Neural cell (in vitro differentiated cells): ENCODE measurements around the gene PI3. TPM values are rescaled to one million over a fixed set of nuclear protein-coding genes. Genes with fewer than 3 reads are reported as not detected.

Experiments used
- H2AFZ ChIP-seq: fragments of 200-600, 300-800 bp; sonication (generic), shearing (Covaris generic); 2 replicates; pipeline ENCODE4 v1.6.0; 2014; ENCODE audit warnings: low read depth, mild to moderate bottlenecking, antibody characterized with exemption, low read length, moderate library complexity
- H3F3A ChIP-seq: fragments of 200-600 bp; shearing (Covaris generic); 2 replicates; pipeline ENCODE4 v1.6.1; 2016; ENCODE audit warnings: mild to moderate bottlenecking, moderate library complexity, mixed read lengths, antibody characterized with exemption, low read length; ENCODE audit not compliant: insufficient read depth, poor library complexity, severe bottlenecking
- H3K27ac ChIP-seq: fragments of 200-600, 300-800 bp; sonication (generic), shearing (Covaris generic); 2 replicates; pipeline ENCODE4 v1.5.1; 2014; ENCODE audit warnings: mild to moderate bottlenecking, low read length, moderate library complexity
- H3K27me3 ChIP-seq: fragments of 300-800, 200-600 bp; sonication (generic), shearing (Covaris generic); 2 replicates; pipeline ENCODE4 v1.6.0; 2014; ENCODE audit warnings: mild to moderate bottlenecking, low read depth, low read length, moderate library complexity; ENCODE audit not compliant: insufficient read depth
- H3K36me3 ChIP-seq: fragments of 300-800, 200-600 bp; sonication (generic), shearing (Covaris generic); 2 replicates; pipeline ENCODE4 v1.5.1; 2014; ENCODE audit warnings: mild to moderate bottlenecking, antibody characterized with exemption, low read length, moderate library complexity; ENCODE audit not compliant: insufficient read depth
- H3K4me2 ChIP-seq: fragments of 300-800, 200-600 bp; sonication (generic), shearing (Covaris generic); 2 replicates; pipeline ENCODE4 v1.6.0; 2014; ENCODE audit warnings: mild to moderate bottlenecking, low read length
- H3K4me3 ChIP-seq: fragments of 300-800, 200-600 bp; sonication (generic), shearing (Covaris generic); 2 replicates; pipeline ENCODE4 v1.5.1; 2014; ENCODE audit warnings: mild to moderate bottlenecking, low read length, moderate library complexity
- H3K79me2 ChIP-seq: fragments of 200-600 bp; shearing (Covaris generic); replicated peaks from 2 replicates; pipeline ENCODE4 v1.6.0; 2014; ENCODE audit warnings: mild to moderate bottlenecking, low read length, moderate library complexity; ENCODE audit not compliant: insufficient read depth
- H3K9ac ChIP-seq: fragments of 300-800, 200-600 bp; sonication (generic), shearing (Covaris generic); 2 replicates; pipeline ENCODE4 v1.6.1; 2016; ENCODE audit warnings: mild to moderate bottlenecking, low read length, mixed read lengths
- H3K9me2 ChIP-seq: fragments of 200-600 bp; shearing (Covaris generic); 2 replicates; pipeline ENCODE4 v1.6.1; 2016; ENCODE audit warnings: mild to moderate bottlenecking, low read length, mixed read lengths; ENCODE audit not compliant: insufficient read depth
- H3K9me3 ChIP-seq: fragments of 200-600, 300-800 bp; sonication (generic), shearing (Covaris generic); 2 replicates; pipeline ENCODE4 v1.6.1; 2016; ENCODE audit warnings: mild to moderate bottlenecking, mixed run types, low read length, moderate library complexity, mixed read lengths
- H4K20me1 ChIP-seq: fragments of 200-600 bp; shearing (Covaris generic); 2 replicates; pipeline ENCODE4 v1.6.1; 2016; ENCODE audit warnings: mild to moderate bottlenecking, mixed run types; ENCODE audit not compliant: insufficient read depth
- EP300 ChIP-seq: fragments of 450-650 bp; conservative IDR thresholded peaks from 2 replicates; pipeline ENCODE4 v1.6.1; 2014; ENCODE audit warnings: antibody characterized with exemption, mild to moderate bottlenecking, moderate library complexity; ENCODE audit not compliant: poor library complexity, severe bottlenecking
- EZH2 ChIP-seq: fragments of 200-600, 300-800 bp; shearing (Covaris generic), sonication (generic); IDR thresholded peaks from 2 replicates; pipeline ENCODE4 v1.6.1; 2014; ENCODE audit warnings: antibody characterized with exemption, low read length, borderline replicate concordance, mild to moderate bottlenecking; ENCODE audit not compliant: insufficient read depth, poor library complexity, severe bottlenecking
- MXI1 ChIP-seq: fragments of 450-650 bp; conservative IDR thresholded peaks from 2 replicates; pipeline ENCODE4 v1.6.1; 2014; ENCODE audit warnings: antibody characterized with exemption, mild to moderate bottlenecking; ENCODE audit not compliant: poor library complexity, severe bottlenecking
- POLR2AphosphoS5 ChIP-seq: IDR thresholded peaks from 2 replicates; pipeline ENCODE4 v1.6.1; 2012
- RAD21 ChIP-seq: fragments of 450-650 bp; conservative IDR thresholded peaks from 2 replicates; pipeline ENCODE4 v1.6.1; 2014; ENCODE audit warnings: antibody characterized with exemption, mild to moderate bottlenecking, moderate library complexity
- SMC3 ChIP-seq: fragments of 450-650 bp; conservative IDR thresholded peaks from 2 replicates; pipeline ENCODE4 v1.6.1; 2014; ENCODE audit warnings: antibody characterized with exemption, mild to moderate bottlenecking, moderate library complexity; ENCODE audit not compliant: poor library complexity
- TAF1 ChIP-seq: IDR thresholded peaks from 2 replicates; pipeline ENCODE4 v1.6.1; 2012; ENCODE audit warnings: low read depth
- polyA plus RNA-seq: library from polyadenylated mRNA; depleted of rRNA; stranded (reverse); fragments of >200 nt; gene quantifications from 2 replicates; pipeline ENCODE4 v1.2.3, GENCODE V29; 2014
- TF ChIP-seq, protein P1 (sequence below): IDR thresholded peaks from 2 replicates; pipeline ENCODE4 v1.6.1; 2012; ENCODE audit warnings: borderline replicate concordance
- TF ChIP-seq, protein P2 (sequence below): fragments of 450-650 bp; IDR thresholded peaks from 2 replicates; pipeline ENCODE4 v1.5.1; 2014; ENCODE audit warnings: antibody characterized with exemption, mild to moderate bottlenecking, moderate library complexity; ENCODE audit not compliant: poor library complexity, severe bottlenecking

Gene PI3
- polyA plus RNA-seq, 1 donor from 2014 or later = 1.4 TPM

DNA sequence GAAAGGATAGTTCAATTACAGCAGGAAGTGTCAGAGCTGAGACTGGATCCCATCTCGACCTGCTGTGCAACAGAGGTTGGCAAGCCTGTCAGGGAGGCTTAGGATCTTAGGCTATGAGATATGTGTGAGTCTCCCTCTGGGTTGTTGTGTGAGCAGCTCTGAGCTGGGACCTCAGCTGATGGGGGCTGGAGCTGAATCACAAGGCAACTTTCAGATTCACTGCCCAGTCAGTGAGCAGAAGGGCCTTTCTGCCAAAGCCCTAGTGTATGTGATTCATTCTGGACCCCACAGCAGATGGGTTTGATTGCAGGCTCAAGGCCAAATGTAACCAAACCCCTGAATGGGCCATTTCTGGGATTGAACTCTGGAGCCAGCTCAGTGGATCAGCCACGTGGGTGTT is 4.5 kb downstream of the PI3 start:
- Histone ChIP-seq H2AFZ (no peak overlapping the region), H3K9me3 (no peaks in the 10 kb centered on the region), H3K27ac (no peak overlapping the region), H3F3A (no peaks in the 10 kb centered on the region), H3K9ac (no peak overlapping the region), H3K27me3 (no peaks in the 10 kb centered on the region), H3K79me2 (no peaks in the 10 kb centered on the region), H3K36me3 (no peaks in the 10 kb centered on the region), H4K20me1 (no peaks in the 10 kb centered on the region), H3K9me2 (no peaks in the 10 kb centered on the region), H3K4me2 (no peak overlapping the region), H3K4me3 (no peak overlapping the region)
- no peak for TF ChIP-seq EP300
- TF ChIP-seq TAF1 = no peak
- no peak for TF ChIP-seq MXI1
- no peak for TF ChIP-seq EZH2
- no peak for TF ChIP-seq POLR2AphosphoS5

- no peak for TF ChIP-seq EP300
- TF ChIP-seq RAD21 = no peak
- TF ChIP-seq MXI1 = no peak
- TF ChIP-seq, protein P1, sequence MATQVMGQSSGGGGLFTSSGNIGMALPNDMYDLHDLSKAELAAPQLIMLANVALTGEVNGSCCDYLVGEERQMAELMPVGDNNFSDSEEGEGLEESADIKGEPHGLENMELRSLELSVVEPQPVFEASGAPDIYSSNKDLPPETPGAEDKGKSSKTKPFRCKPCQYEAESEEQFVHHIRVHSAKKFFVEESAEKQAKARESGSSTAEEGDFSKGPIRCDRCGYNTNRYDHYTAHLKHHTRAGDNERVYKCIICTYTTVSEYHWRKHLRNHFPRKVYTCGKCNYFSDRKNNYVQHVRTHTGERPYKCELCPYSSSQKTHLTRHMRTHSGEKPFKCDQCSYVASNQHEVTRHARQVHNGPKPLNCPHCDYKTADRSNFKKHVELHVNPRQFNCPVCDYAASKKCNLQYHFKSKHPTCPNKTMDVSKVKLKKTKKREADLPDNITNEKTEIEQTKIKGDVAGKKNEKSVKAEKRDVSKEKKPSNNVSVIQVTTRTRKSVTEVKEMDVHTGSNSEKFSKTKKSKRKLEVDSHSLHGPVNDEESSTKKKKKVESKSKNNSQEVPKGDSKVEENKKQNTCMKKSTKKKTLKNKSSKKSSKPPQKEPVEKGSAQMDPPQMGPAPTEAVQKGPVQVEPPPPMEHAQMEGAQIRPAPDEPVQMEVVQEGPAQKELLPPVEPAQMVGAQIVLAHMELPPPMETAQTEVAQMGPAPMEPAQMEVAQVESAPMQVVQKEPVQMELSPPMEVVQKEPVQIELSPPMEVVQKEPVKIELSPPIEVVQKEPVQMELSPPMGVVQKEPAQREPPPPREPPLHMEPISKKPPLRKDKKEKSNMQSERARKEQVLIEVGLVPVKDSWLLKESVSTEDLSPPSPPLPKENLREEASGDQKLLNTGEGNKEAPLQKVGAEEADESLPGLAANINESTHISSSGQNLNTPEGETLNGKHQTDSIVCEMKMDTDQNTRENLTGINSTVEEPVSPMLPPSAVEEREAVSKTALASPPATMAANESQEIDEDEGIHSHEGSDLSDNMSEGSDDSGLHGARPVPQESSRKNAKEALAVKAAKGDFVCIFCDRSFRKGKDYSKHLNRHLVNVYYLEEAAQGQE = no peak
- no peak for TF ChIP-seq EZH2
- TF ChIP-seq TAF1 = no peak
- no peak for TF ChIP-seq POLR2AphosphoS5
- TF ChIP-seq, protein P2, sequence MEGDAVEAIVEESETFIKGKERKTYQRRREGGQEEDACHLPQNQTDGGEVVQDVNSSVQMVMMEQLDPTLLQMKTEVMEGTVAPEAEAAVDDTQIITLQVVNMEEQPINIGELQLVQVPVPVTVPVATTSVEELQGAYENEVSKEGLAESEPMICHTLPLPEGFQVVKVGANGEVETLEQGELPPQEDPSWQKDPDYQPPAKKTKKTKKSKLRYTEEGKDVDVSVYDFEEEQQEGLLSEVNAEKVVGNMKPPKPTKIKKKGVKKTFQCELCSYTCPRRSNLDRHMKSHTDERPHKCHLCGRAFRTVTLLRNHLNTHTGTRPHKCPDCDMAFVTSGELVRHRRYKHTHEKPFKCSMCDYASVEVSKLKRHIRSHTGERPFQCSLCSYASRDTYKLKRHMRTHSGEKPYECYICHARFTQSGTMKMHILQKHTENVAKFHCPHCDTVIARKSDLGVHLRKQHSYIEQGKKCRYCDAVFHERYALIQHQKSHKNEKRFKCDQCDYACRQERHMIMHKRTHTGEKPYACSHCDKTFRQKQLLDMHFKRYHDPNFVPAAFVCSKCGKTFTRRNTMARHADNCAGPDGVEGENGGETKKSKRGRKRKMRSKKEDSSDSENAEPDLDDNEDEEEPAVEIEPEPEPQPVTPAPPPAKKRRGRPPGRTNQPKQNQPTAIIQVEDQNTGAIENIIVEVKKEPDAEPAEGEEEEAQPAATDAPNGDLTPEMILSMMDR = no peak
- TF ChIP-seq SMC3 = no peak
- Histone ChIP-seq H3F3A (no peaks in the 10 kb centered on the region), H3K27ac (no peak overlapping the region), H3K4me3 (no peak overlapping the region), H2AFZ (no peak overlapping the region), H3K9me3 (no peaks in the 10 kb centered on the region), H4K20me1 (no peaks in the 10 kb centered on the region), H3K79me2 (no peaks in the 10 kb centered on the region), H3K9ac (no peak overlapping the region), H3K36me3 (no peaks in the 10 kb centered on the region), H3K9me2 (no peaks in the 10 kb centered on the region), H3K27me3 (no peaks in the 10 kb centered on the region), H3K4me2 (no peak overlapping the region)
These were observed 6.9 kb downstream of the PI3 start for GRCh38 chr20:45181639-45182038.
